DOHH2 (cell line): ENCODE measurements around the gene GFI1B.

Source experiments
- EZH2phosphoT487 ChIP-seq: fragments of 200-600 bp; sonication (generic); IDR thresholded peaks from 2 replicates; pipeline ENCODE4 v1.6.1; 2017; ENCODE audit warnings: borderline replicate concordance, mild to moderate bottlenecking, antibody characterized with exemption, low read length, moderate library complexity, mixed read lengths
- TF ChIP-seq, protein P1 (sequence below): fragments of 200-600 bp; sonication (generic); IDR thresholded peaks from one replicate; pipeline ENCODE4 v1.5.1; 2014; ENCODE audit warnings: antibody characterized with exemption, mild to moderate bottlenecking, low read depth, low read length; ENCODE audit not compliant: poor library complexity, severe bottlenecking

DNA sequence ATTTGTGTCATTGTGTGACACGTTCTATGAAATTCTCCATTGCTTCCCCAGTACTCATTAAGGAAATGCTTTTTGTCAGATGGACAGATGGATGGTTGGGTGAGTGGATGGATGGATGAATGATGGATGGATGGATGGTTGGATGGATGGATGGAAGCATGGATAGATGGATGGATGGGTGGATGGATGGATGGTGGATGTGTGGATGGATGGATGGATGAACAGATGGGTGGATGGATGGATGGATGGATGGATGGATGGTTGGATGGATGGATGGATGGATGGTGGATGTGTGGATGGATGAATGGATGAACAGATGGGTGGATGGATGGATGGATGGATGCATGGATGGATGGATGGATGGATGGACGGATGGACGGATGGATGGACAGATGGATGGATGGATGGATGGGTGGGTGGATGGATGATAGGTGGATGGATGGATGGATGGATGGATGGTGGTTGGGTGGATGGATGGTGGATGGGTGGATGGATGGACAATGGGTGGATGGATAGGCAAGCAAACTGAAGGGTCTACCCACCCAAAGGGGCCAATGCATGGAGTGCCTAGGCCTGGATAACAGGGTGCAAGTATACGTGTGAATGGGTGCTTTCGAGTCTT, 28.3 kb downstream of the GFI1B start:
- TF ChIP-seq, protein P1, sequence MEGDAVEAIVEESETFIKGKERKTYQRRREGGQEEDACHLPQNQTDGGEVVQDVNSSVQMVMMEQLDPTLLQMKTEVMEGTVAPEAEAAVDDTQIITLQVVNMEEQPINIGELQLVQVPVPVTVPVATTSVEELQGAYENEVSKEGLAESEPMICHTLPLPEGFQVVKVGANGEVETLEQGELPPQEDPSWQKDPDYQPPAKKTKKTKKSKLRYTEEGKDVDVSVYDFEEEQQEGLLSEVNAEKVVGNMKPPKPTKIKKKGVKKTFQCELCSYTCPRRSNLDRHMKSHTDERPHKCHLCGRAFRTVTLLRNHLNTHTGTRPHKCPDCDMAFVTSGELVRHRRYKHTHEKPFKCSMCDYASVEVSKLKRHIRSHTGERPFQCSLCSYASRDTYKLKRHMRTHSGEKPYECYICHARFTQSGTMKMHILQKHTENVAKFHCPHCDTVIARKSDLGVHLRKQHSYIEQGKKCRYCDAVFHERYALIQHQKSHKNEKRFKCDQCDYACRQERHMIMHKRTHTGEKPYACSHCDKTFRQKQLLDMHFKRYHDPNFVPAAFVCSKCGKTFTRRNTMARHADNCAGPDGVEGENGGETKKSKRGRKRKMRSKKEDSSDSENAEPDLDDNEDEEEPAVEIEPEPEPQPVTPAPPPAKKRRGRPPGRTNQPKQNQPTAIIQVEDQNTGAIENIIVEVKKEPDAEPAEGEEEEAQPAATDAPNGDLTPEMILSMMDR: no peak
- no peak for TF ChIP-seq EZH2phosphoT487
